Smooth muscle cell (in vitro differentiated cells): ENCODE results near the gene GADD45A. TPM values are rescaled to one million over a fixed set of nuclear protein-coding genes. Genes with fewer than 3 reads are reported as not detected.

Experiments
- DNase-seq: peaks from one replicate; lab custom pipeline; 2025; ENCODE audit not compliant: unreplicated experiment; lab: John Stamatoyannopoulos, UW
- H2AFZ ChIP-seq: fragments of 200-600 bp; sonication (generic); 2 replicates; pipeline ENCODE4 v1.6.0; 2016; ENCODE audit warnings: antibody characterized with exemption, low read depth, mild to moderate bottlenecking
- H3F3A ChIP-seq: fragments of 200-600 bp; sonication (generic); 2 replicates; pipeline ENCODE4 v1.6.0; 2017; ENCODE audit warnings: antibody characterized with exemption, low read depth
- H3K27ac ChIP-seq: fragments of 200-600 bp; sonication (generic); 2 replicates; pipeline ENCODE4 v1.5.1; 2016; ENCODE audit warnings: low read depth, mild to moderate bottlenecking
- H3K27me3 ChIP-seq: fragments of 200-600 bp; sonication (generic); 2 replicates; pipeline ENCODE4 v1.6.1; 2016; ENCODE audit warnings: low read depth, mild to moderate bottlenecking
- H3K36me3 ChIP-seq: fragments of 200-600 bp; sonication (generic); 2 replicates; pipeline ENCODE4 v1.5.1; 2016; ENCODE audit warnings: low read depth
- H3K4me1 ChIP-seq: fragments of 200-600 bp; sonication (generic); 2 replicates; pipeline ENCODE4 v1.5.1; 2016; ENCODE audit warnings: low read depth
- H3K4me2 ChIP-seq: fragments of 200-600 bp; sonication (generic); 2 replicates; pipeline ENCODE4 v1.6.0; 2016; ENCODE audit warnings: mild to moderate bottlenecking
- H3K4me3 ChIP-seq: fragments of 200-600 bp; sonication (generic); 2 replicates; pipeline ENCODE4 v1.5.1; 2016; ENCODE audit warnings: mild to moderate bottlenecking
- H3K79me2 ChIP-seq: fragments of 200-600 bp; sonication (generic); 2 replicates; pipeline ENCODE4 v1.6.0; 2016; ENCODE audit warnings: low read depth, mild to moderate bottlenecking
- H3K9ac ChIP-seq: fragments of 200-600 bp; sonication (generic); 2 replicates; pipeline ENCODE4 v1.6.0; 2016; ENCODE audit warnings: low read depth
- H3K9me3 ChIP-seq: fragments of 200-600 bp; sonication (generic); replicated peaks from 2 replicates; pipeline ENCODE4 v1.5.1; 2016; ENCODE audit warnings: low read depth
- H4K20me1 ChIP-seq: fragments of 200-600 bp; sonication (generic); 2 replicates; pipeline ENCODE4 v1.6.0; 2016; ENCODE audit warnings: low read depth
- WGBS: methylation state at CpG from one replicate; pipeline ENCODE4 v1.1.7; 2016; ENCODE audit warnings: low lambda C conversion rate; 5-methylcytosine and 5-hydroxymethylcytosine counted together
- polyA plus RNA-seq: library from polyadenylated mRNA; unstranded; fragments of >200 nt; fragmentation: Nextera tagmentation; extraction: Ambion mirVana; gene quantifications from 2 replicates; pipeline ENCODE4 v1.2.1, GENCODE V29; 2016
- total RNA-seq: library from RNA; depleted of rRNA; stranded (reverse); fragments of >200 nt; gene quantifications from 2 replicates; pipeline ENCODE4 v1.2.3, GENCODE V29; 2014
- TF ChIP-seq, protein P1 (sequence below): fragments of 200-600 bp; sonication (generic); IDR thresholded peaks from 2 replicates; pipeline ENCODE4 v1.5.1; 2017; ENCODE audit warnings: borderline replicate concordance, mild to moderate bottlenecking, antibody characterized with exemption; ENCODE audit not compliant: insufficient read depth, poor library complexity, severe bottlenecking

The GADD45A gene
- total and polyA plus RNA-seq, 2 experiments from 2014 or later: 130 to 205 TPM

DNA sequence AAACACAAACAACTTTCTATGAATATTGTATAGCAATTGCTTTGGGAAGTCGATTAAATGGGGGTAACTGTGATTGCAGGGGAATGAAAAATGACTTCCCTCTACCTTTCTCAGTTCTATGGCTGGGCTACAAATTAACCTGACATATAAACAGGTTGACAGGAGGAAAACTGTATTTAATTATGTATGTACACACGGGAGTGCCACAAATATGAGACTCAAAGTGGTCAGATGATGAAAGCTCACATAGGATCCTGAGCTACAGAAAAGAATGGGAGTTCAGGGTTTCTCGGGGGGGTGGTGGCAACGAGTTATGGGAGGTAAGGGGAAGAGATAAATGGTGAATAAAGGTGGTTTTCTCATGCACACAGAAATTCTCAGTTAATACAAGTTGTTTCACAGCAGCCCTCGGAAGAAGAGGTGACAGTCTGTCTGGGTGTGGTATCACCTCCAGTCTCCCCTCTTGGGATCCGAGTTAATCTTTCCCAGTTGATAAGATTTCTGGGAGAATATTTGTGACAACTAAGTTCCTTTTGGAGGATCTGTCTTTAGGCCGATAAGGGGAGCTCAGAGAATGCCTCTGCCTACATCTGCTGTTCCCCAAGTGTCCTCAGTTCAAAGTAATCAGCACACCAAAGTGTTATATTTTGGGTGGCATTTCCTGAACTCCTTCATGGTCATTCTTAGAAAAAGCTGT is 26.3 kb downstream of the GADD45A start:
- Histone ChIP-seq H2AFZ (no peak overlapping the region), H3K4me3 (no peak overlapping the region), H4K20me1 (peaks cover 37% of the 10 kb centered on the region), H3K36me3 (no peaks in the 10 kb centered on the region), H3K27ac (no peak overlapping the region), H3K9ac (no peak overlapping the region), H3K27me3 (no peaks in the 10 kb centered on the region), H3K4me2 (peak overlapping the region; percentile 72), H3K9me3 (no peaks in the 10 kb centered on the region), H3F3A (no peaks in the 10 kb centered on the region), H3K4me1 (peaks cover 9% of the 10 kb centered on the region), H3K79me2 (peaks cover 4% of the 10 kb centered on the region)
- DNase-seq: no peak
- TF ChIP-seq, protein P1, sequence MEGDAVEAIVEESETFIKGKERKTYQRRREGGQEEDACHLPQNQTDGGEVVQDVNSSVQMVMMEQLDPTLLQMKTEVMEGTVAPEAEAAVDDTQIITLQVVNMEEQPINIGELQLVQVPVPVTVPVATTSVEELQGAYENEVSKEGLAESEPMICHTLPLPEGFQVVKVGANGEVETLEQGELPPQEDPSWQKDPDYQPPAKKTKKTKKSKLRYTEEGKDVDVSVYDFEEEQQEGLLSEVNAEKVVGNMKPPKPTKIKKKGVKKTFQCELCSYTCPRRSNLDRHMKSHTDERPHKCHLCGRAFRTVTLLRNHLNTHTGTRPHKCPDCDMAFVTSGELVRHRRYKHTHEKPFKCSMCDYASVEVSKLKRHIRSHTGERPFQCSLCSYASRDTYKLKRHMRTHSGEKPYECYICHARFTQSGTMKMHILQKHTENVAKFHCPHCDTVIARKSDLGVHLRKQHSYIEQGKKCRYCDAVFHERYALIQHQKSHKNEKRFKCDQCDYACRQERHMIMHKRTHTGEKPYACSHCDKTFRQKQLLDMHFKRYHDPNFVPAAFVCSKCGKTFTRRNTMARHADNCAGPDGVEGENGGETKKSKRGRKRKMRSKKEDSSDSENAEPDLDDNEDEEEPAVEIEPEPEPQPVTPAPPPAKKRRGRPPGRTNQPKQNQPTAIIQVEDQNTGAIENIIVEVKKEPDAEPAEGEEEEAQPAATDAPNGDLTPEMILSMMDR: no peak
- WGBS: 81% methylated on average over 7 of the region's 7 CpGs

DNA sequence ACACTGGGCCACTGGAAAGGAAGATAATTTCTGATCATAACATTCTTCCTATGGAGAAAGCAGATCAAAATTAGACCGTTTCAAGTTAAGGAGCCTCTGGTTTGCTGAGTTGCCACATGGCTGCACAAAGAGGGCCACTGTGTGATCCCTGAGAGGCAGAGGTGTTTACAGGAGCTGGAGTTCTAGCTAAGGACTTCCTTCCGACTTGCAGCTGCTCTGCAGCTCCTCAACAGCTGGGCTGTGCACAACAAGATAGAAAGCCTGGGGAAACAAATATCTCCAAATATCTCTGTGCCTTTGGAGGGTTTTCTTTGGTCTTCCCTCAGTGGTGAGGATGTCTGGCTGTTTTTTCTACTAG is 26.8 kb downstream of the GADD45A start:
- no peaks in the 10 kb centered on the region for H3F3A ChIP-seq
- H3K27me3 ChIP-seq: no peaks in the 10 kb centered on the region
- TF ChIP-seq, protein P1: no peak
- WGBS: 64% methylated on average over 2 of the region's 2 CpGs
- no peak overlapping the region for H3K27ac ChIP-seq
- peaks cover 4% of the 10 kb centered on the region for H3K79me2 ChIP-seq
- H3K4me2 ChIP-seq: no peak overlapping the region
- no peaks in the 10 kb centered on the region for H3K9me3 ChIP-seq
- no peak overlapping the region for H2AFZ ChIP-seq
- H3K36me3 ChIP-seq: no peaks in the 10 kb centered on the region
- H3K9ac ChIP-seq: no peak overlapping the region
- no peak for DNase-seq
- H3K4me1 ChIP-seq: peaks cover 9% of the 10 kb centered on the region
- peaks cover 37% of the 10 kb centered on the region for H4K20me1 ChIP-seq
- no peak overlapping the region for H3K4me3 ChIP-seq

DNA sequence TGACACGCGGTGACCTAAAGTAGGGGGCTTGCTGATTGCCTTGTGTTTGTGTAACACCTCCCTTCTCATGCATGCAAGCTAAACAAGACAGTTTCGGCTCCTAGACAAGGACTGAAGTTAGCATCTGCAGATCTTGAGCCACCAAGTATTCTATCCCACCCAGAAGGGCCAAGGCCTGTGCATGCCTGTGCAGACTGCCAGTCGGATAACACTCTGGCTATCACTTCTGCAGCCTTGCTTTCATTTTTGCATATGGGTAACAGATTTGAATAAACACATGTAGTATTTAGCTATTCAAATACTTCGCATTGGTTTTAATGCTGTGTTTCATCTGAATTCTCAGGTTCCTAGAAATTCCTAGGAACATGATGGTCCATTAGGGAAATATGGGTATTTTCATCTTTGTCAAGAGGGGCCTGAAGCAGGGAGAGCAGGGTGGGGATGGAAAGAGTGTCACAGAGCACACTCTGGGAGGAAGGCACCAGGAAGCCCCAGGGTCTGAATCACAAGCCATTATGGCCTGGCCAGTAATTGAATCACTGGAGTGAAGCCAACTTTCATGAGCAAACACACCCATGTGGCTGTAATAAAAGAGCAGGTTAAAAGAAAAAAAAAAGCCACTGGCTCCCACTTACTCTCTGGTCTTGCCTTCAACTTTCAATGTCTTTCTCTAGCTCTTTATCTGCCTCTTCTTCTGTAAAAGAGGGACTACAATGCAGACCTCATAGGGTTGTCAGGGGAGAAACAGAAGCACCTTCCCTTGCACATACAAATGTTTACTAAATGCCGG is 28.3 kb downstream of the GADD45A start:
- TF ChIP-seq, protein P1: no peak
- H3K36me3 ChIP-seq: no peaks in the 10 kb centered on the region
- H3K4me3 ChIP-seq: no peak overlapping the region
- no peak overlapping the region for H3K4me2 ChIP-seq
- peaks cover 9% of the 10 kb centered on the region for H3K4me1 ChIP-seq
- H2AFZ ChIP-seq: no peak overlapping the region
- no peaks in the 10 kb centered on the region for H3K27me3 ChIP-seq
- H3K27ac ChIP-seq: no peak overlapping the region
- H3K9me3 ChIP-seq: no peaks in the 10 kb centered on the region
- no peaks in the 10 kb centered on the region for H3F3A ChIP-seq
- no peak overlapping the region for H3K9ac ChIP-seq
- peaks cover 4% of the 10 kb centered on the region for H3K79me2 ChIP-seq
- 94% methylated on average over 6 of the region's 6 CpGs for WGBS
- peaks cover 37% of the 10 kb centered on the region for H4K20me1 ChIP-seq
- DNase-seq: no peak
